NCI-H446 (cell line): Measurements from ENCODE around the gene HECW1.

Experiments
- DNase-seq, 2 experiments: peaks; one replicate each; lab custom pipeline; 2025; lab: John Stamatoyannopoulos, UW

The HECW1 gene

DNA sequence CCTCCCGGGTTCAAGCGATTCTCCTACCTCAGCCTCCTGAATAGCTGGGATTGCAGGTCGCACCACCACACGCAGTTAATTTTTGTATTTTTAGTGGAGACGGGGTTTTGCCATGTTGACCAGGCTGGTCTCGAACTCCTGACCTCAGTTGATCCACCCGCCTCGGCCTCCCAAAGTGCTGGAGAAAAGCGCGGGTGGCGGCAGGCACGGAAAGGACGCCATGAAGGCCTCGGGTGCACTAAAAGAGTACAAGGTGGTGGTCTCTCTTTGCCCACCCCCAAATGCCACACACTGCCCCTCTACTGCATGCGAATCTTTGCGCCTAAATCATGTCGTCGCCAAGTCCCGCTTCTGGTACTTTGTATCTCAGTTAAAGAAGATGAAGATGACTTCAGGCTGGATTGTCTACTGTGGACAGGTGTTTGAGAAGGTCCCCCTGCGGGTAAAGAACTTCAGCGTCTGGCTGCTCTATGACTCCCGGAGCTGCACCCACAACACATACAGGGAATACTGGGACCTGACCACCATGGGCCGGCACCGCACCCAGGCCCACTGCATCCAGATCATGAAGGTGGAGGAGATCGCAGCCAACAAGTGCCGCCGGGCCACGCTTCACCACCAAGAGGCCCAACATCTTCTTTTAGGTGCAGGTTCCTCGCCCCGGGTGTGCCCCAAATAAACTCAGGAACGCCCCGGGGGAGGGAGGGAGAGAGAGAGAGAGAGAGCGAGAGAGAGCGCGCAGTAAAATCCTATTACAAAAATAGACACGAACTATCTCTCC, 161.7 kb downstream of the HECW1 start:
- no peak for DNase-seq

DNA sequence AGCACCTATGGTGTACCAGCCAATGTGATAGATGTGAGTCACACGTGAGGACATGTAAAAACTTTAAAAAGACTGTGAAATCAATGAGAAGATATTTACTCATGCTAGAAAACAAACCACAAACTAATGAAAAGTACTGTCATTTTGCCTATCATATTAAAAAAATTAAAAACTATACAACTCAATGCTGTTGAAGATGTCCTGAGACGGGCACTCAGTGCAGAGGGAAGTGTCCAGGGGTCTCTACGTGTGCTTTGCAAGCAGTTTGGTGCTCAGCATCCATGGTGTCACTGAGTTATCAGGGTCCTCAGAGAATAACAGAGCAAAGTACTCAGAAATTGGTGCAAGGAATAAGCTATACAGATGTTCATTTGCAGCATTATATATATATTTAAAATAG, 162.3 kb downstream of the HECW1 start:
- no peak for DNase-seq

DNA sequence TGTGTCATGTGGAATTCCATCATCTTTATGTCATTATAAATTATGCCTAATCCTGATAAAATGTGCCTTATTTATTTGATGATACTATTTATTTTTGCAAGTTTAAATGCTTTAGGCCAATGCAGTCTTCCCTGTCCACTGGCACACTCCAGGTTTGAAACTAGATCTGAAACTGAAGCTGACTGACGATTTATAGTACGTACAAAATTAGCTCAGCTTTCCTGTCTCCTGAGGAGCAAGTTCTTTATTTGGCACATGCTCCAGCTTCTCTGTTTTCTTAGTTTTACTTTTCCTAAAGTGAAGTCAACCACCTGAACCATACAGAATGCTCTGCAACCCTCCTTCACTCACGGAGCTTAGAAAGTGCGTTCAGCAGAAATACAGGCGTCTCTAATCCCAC, 164.1 kb downstream of the HECW1 start:
- no peak for DNase-seq

DNA sequence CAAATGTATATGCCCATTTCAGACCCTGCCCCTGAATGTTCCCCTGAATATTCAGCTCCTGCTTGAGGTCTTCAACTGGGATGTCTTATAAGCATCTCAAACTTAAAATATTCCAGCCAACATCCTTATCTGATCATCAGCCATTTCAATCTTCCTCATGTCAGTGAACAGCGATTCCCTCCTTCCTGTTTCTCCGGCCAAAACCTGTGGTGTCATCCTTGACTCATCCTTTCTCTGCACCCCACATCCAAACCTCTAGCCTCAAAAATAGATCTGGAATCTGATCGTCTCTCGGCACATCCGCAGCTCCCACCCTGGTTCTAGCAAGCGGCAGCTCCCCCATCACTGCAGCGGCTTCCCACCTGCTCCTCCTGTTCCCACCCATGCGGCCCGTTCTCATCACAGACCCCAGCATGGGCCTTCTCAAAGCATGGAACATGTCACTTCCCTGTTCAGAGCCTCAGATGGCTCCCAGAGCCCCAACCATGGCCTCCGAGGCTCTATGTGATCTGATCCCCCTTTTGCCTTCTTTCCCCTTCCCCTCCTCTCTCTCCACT, 165.7 kb downstream of the HECW1 start:
- no peak for DNase-seq

DNA sequence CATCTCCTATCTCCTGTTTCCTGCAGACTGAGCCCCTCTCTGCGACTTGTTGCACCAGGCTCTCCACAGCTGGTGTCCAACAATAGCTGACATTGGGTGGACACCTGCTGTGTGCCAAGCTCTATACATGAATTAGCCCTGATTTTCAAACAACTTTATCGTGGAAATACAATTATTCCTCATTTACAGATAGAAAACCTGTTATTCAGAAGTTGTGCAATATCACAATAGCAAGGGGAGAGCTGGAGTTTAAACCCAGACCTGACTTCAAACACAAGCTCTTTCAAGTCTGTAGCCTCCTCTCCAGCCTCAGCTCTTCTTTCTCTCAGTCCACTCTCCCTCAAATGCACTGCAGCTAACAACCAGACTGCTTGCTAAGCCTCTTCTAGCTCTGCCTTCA, 168.8 kb downstream of the HECW1 start:
- no peak for DNase-seq

DNA sequence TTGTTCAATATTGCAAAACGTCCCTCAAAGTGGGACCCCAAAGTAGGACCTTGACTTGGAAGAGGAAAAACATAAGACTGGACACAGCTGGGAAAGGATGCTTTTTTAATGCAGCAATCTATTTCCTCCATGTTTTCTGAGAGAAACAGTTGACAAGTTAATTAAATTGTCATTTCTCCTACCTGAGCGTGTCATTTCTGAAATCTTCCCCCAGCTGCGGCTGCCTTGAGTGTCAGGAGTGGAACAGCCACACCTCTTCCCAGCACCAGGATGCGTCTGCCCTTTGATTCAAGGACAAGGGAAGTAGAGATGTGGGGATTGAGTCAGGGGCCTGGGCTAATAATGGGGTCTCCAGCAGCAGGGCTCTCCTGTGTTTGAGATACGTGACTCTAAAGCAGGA, 171.3 kb downstream of the HECW1 start:
- DNase-seq, result no peak

DNA sequence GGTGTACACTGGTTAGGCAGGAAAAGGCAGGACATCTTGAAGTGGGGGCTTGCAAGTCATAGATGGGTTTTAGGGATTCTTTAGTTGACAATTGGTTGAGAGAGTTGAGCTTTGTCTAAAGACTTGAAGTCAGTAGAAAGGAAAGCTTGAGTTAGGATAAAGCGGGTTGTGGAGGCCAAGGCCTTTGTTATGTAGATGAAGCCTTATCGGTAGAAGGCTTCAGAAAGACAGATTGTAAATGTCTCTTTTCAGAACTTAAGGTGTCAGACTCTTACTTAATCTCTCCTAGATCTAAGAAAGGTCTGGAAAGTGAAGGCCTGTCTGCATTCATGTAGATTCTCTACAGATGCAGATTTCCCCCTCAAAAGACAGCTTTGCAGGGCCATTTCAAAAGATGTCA, 177.4 kb downstream of the HECW1 start:
- no peak for DNase-seq

DNA sequence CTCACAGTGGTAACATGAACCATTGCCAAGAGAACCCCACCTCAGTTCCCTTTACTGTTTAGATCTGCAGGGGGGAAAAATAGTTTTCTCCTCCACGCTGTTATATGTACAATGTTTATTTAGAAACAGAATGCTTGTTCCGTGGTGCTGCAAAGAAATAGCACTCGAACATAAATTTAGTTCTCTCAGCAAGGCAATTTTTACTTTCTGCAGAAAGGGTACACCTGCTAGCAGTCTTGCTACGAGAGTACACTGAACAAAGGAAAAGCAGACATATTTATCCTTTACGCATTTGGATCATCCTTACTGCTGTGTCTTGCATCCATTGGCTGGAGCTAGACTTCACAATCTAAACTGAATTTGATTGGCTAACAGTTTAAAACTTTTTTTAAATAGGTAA, 178.5 kb downstream of the HECW1 start:
- no peak for DNase-seq

DNA sequence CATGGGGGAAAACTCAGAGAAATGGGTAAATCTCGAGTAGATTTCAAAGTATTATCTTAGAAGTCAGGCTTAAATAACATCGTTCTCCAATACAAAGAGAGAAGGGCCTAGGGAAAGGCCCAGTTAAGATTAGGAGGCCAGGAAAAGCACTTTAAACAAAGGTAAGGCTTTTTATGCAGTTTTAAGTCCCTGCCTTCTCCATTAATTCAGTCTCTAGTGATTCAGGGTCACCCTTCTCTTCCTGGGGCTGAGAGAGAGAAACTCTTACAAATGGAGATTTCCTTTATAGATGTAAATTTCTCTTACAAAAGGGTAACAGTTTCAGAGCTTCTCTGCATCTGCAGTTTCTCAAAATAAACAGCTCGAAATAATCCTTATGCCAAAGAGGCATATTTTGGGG, 179.3 kb downstream of the HECW1 start:
- DNase-seq, result no peak

DNA sequence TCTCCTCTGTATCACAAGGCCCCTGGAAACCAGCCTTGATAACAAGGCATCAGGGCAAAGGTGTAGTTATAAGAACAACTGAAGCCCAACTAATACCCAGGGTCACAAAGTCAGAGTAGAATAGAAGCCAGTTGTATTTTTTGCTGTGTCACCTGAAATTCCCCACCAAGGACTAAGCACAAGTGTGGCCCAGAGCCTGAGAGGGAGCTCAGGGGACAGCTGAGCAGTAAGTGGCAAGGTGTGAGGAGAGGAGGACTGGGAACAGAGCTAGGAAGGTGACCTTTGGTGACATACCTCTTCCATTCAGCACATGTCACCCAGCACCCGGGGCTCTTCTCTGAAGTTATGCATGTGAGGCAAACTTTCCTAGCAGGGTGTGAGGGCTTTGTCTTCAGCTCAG, 179.9 kb downstream of the HECW1 start:
- DNase-seq, result no peak

DNA sequence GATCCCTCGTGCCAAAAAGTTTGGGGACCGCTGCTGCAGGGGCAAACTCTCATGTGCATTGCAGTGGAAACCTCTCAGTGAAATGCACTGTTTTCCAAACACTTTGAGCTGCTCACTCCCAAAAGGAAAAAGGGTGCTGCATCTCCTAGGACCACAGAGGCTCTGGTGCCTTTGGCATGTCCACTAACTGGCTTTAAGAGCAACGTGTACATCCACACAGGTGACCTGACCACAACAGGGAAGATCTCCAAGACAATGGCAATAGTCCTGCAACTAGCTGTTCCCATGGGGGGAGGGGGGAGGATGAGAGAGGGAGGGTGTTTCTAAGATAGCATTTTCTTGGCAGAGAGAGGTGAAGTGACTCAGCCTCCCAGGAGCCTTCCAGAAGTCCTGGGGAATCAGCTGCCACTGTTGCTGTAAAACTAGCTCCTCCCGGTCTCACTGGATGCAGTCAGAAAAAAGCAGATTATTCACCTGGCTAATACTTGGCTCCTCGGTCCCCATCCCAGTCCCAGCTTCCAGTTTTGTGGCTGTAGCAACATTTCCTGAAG, 181.7 kb downstream of the HECW1 start:
- no peak for DNase-seq

DNA sequence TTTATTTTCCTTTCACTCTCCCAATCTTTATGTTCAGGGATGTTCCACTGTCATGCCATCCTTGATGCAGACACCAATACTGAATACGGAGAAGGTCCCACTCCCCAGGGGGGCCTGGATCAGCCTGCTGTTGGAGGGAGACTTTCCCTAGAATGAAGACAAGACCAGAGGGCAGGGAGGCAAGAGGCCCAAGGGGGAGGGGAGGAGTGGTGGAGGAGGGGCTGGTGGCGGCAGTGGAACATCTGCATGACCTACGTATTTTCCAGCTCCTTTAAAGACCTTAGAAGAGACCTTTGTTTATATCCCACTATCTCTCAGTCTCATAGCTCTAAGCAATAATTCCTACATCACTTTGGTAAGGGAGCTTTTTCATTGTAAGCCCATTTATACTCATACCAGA, 183.0 kb downstream of the HECW1 start:
- DNase-seq, result no peak

DNA sequence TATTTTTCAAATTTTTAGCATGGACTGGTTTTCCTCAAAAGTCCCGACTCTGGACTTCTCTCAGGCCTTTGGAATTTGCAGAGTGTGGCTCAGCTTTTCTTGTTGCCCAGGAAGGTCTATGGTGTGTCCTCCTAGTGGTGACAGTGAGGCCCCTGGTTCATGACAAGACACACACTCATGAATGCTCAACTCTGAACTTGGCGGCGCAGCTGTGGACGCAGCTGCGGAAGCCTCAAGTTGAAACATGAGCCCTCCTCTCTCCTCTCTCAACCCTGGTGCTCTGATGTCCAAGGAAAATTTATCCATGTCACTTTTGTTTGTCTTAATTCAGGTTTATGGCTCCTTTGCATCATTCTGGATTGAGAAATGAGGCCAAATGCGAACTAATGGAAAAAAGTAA, 183.9 kb downstream of the HECW1 start:
- DNase-seq, result no peak

DNA sequence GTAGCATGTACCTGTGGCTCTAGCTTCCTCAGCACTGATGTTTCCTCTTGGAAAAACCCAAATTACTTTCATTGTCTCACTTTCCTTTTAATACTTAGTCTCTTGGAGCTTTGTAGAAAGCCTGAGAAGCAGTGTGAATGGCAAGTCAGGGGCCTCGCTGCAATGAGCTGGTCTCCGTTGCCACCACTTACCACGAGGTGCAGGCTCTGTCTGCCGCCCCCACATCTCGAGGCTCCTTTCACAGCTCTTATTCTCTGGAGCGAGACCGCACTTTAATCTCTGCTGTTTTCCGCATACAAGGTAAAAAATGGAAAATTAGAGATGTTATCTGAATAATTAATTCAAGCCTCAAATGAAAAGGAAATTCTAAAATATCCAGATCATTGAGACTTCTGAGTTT, 186.2 kb downstream of the HECW1 start:
- DNase-seq, result no peak

DNA sequence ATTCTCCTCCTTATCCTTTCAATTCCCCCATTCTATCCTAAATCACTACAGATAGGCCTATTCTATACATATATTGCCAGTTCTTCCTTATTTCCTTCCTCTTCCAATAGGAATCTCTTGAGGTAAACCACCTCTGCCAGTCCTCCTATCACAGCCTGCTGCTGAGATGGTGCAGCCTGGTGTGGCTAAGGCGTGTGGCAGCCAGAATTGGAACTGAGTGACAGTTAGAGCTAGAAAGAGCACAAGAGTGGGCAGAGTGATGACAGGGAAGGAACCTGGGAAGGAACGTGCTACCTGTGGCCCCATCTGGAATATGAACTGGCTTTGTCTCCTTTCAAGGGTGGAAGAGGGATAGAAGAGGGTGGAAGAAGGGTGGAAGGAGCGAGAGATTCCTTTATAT, 187.7 kb downstream of the HECW1 start:
- DNase-seq, result no peak

DNA sequence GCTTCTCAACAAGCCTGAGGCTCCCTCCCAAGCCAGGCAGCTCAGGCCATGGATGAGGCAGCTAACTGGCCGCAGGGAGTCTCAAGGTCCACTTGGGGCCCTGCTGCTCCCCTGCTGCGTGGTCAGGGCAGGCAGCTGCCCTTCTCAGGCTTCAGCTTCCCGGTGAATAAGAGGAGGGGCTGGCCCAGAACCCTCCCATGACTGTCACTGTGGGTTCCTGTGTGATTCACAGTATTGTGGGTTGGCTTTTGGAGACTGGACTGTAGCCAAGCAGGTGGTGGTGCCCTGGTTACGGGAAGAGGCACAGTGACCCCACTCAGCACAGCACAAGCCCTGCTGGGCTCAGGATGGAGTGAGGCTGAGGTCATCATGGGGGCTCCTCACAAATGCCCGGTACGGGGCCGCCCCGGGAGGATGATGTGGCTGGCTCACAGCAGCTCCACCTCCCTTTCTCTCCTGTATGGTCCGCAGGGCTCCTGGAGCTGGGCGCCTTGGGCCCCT, 189.8 kb downstream of the HECW1 start:
- no peak for DNase-seq

DNA sequence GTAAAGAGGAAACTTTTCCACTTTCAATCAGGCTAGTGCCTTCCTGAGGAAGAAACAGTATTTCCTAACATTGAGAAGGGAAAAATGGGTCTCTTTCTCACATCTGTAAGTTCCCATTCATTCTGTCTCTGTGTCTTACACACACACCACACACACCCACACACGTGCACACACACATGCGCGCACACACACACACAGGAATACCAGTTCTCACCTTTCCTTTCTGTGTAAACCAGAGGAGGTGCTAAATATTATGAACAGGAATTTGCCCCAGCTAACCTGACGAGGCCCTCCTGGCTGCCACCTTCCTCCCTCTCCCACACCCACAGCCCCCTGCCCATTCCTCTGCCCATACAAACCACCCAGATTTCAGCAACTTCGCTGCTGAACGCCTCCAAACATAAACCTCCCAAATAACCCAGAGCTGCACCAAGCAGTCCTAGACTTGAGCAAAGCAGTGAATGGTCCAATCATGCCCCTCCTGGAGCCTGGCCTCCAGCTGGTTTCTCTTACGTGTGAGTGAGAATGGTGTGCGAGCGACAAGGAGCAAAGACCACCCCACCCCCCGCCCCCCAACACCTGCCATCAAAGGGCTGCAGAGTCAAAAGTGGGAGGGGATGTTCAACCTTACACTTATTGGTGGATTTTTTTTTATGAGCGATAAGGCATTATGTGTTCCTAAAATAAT, 190.5 kb downstream of the HECW1 start:
- DNase-seq, result no peak

DNA sequence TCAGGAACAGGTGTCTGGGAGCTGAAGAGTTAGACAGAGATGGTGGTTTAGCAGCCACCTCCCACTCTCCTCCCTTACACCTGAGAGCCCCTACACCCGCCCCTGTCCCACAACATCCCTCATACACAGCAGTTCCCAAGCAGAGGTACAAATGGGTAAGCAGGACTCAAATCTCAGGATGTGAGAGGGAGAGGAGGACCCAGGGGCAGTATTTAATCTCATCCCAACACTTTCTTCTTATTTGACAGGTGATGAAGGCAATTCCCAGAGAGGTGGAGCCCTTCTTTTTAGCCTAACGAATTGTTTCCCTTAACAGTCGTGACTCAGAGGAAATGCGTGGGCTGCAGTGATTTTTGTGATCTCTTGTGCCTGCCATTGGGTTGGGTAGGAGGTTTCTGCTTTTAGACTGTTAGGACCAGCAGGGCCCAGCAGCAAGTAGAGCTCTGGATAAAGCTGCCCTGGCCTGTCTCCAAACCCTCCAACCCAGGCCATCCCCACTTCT, 191.3 kb downstream of the HECW1 start:
- no peak for DNase-seq

DNA sequence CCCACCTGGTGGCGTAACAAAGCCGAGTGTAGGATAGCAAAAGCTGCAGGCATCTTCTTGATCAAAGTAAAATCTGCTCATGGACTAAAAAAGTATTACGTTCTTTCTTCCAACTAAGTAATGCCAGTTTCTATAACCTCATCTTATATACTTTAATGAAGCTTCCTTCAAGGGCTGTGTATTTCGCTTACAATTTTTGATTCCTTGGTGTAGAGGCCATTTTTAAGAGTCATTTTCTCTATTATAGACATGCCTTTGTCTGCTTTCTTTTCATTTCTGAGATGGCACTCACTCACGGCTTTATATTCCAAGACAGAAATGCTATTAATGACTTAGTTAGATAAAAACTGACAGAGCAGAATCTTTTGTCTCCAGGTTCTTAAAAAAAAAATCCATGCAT, 194.0 kb downstream of the HECW1 start:
- DNase-seq, result no peak

DNA sequence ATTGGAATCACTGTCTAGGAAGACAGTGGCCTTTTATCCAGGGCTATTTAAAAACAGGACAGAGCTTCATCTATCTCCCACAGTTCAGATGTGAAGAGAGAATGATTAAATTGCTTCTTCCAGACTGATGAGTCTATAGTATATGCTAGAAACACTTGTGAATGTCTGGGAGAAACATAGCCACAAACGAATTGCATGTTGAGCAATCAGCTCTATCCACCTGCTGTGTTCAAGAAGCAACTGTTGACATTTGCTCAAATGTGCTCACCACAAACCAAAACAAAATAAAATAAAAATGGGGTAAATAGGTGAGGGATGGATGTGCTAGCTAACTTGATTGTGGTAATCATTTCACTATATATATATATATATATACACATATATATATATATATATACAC, 195.1 kb downstream of the HECW1 start:
- DNase-seq, result no peak

DNA sequence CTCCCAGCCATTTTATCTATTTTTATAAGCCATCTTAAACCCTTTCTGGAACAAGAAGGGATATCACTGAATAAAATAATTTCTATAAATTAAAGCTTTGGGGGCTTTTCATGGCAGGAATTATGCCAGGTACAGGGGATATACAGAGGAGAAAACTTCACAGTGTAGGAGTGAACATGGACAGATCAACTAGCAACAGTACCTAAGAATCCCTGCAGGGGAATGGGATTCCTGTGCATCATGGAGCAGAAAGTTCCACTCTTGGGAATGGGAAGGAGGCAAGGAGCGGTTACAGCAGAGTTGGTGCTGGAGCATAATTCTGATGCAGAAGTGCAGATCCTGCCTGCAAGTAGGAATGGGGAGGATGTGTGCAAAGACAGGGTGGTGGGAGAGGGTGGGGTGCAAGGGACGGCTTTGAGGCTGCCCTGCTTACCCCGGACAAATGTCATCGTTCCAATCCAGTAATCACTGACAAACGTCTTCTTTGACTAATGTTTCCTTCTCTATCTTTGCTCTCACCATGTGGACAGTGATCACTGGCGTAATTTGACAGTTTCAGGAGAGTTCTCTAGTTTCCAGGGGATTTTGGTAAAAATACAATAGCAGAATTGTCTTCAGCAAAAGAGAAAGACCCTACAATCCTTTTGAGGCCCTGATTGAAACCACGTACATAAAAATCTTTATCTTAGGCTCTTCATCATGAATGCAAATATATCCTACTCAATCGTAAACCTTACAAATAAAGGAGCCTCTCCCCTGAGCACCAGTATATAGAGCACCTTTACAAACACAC, 196.7 kb downstream of the HECW1 start:
- DNase-seq, result no peak

DNA sequence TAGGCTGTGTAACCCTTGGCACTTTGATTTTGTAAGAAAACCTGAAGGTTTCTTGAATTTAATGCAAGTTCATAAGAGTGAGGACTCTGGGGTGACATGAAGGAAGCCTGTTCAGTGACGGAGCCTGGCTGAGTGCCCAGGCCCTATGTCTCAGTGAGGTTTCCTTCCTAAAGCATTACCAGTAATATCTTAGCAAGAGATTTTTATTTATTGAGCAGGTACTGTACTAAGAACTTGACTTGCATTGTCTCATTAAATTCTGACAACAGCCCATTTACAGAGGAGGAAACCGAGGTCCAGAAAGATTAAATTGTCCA, 197.2 kb downstream of the HECW1 start:
- DNase-seq, result no peak
